Spleen (tissue), 7 donors: ENCODE data around the gene FAF1.

Experiments used
- CTCF ChIP-seq, 11 experiments: fragments of 200-600 bp in 7 of 11; fragments of 450-650 bp in 4 of 11; sonication (generic) in 4 of 11; IDR thresholded peaks in 8 of 11; conservative IDR thresholded peaks in 3 of 11; 1 replicate in 7 of 11; 2 replicates in 4 of 11; pipeline versions ENCODE4 v1.4.0 to v1.8.0; 2016 to 2021; ENCODE audit warnings: antibody characterized with exemption in 11 of 11, inconsistent platforms in 4 of 11, mild to moderate bottlenecking in 1 of 11
- POLR2A ChIP-seq, 3 donors: fragments of 450-650 bp; IDR thresholded peaks; one replicate each; pipeline ENCODE4 v1.5.1; 2017; ENCODE audit warnings: antibody characterized with exemption in 3 of 3, mild to moderate bottlenecking in 1 of 3
- donor health status: DM: no; HTN: no; CAD: no; lungs with moderate emphysema.
- donor health status: DM: no; HTN: no; CAD: no.
- donor health status: DM: no; HTN: no; CAD: no.

- TF ChIP-seq CTCF (IDR thresholded peaks at IDR 0.05 in 8 of 11, conservative IDR thresholded peaks at IDR 0.05 in 3 of 11) = no peak
- TF ChIP-seq POLR2A (IDR thresholded peaks at IDR 0.05) = no peak
These were observed 659 bp downstream of the FAF1 start for GRCh38 chr1:50959303-50959912.
